WTC11 (cell line): ENCODE results near the gene ARHGAP18. TPM values are rescaled to one million over a fixed set of nuclear protein-coding genes. Genes with fewer than 3 reads are reported as not detected.

ENCODE experiments used
- ATAC-seq: fragments of 200-7000 bp; cut with Tn5 transposase; 2 replicates; pipeline ENCODE4 v1.10.0; 2021; ENCODE audit warnings: mild to moderate bottlenecking, moderate library complexity
- CTCF ChIA-PET: fragments of 300-600 bp; sonication (Branson Sonifier 250); formaldehyde crosslinking; loops from one replicate; lab custom pipeline; 2021; ENCODE audit warnings: antibody characterized with exemption; lab: Charles Lee
- POLR2A ChIA-PET: fragments of 350-600 bp; sonication (Branson Sonifier 250); formaldehyde crosslinking; loops from one replicate; lab custom pipeline; 2021; ENCODE audit warnings: antibody characterized with exemption; lab: Charles Lee
- DNase-seq: peaks from one replicate; pipeline ENCODE4 v3.0.0; 2021; ENCODE audit warnings: low spot score
- H3K27ac Mint-ChIP-seq: 2 replicates; pipeline ENCODE4 v1.8.0; 2021; ENCODE audit warnings: mixed read lengths
- H3K27me3 Mint-ChIP-seq: 2 replicates; pipeline ENCODE4 v1.8.0; 2021; ENCODE audit warnings: low read depth, mild to moderate bottlenecking, moderate library complexity, mixed read lengths
- H3K36me3 Mint-ChIP-seq: 2 replicates; pipeline ENCODE4 v1.8.0; 2021; ENCODE audit warnings: mixed read lengths
- H3K4me1 Mint-ChIP-seq: 2 replicates; pipeline ENCODE4 v1.8.0; 2022; ENCODE audit warnings: mixed read lengths
- H3K4me3 Mint-ChIP-seq: 2 replicates; pipeline ENCODE4 v1.8.0; 2021; ENCODE audit warnings: mild to moderate bottlenecking, moderate library complexity, mixed read lengths
- H3K9me3 Mint-ChIP-seq: 2 replicates; pipeline ENCODE4 v1.8.0; 2021; ENCODE audit warnings: mixed read lengths
- ATF1 ChIP-seq: sonication (generic); formaldehyde crosslinking; IDR thresholded peaks from 2 replicates; pipeline ENCODE4 v1.8.1; 2023; ENCODE audit warnings: mild to moderate bottlenecking, moderate library complexity, missing genetic modification reagents
- CREB1 ChIP-seq: sonication (generic); formaldehyde crosslinking; IDR thresholded peaks from 2 replicates; pipeline ENCODE4 v1.8.0; 2023; ENCODE audit warnings: mild to moderate bottlenecking, missing genetic modification reagents
- E2F4 ChIP-seq: sonication (generic); formaldehyde crosslinking; IDR thresholded peaks from 2 replicates; pipeline ENCODE4 v1.8.1; 2022; ENCODE audit warnings: low read depth, mild to moderate bottlenecking, moderate library complexity, missing genetic modification reagents, borderline replicate concordance
- EMX1 ChIP-seq: fragments of 250-450 bp; sonication (Bioruptor Pico); IDR thresholded peaks from 2 replicates; pipeline ENCODE4 v1.8.0; 2021; ENCODE audit warnings: mild to moderate bottlenecking
- FOXJ3 ChIP-seq: sonication (generic); formaldehyde crosslinking; IDR thresholded peaks from 2 replicates; pipeline ENCODE4 v1.9.0; 2021; ENCODE audit warnings: missing genetic modification reagents, mild to moderate bottlenecking, borderline replicate concordance
- FOXK1 ChIP-seq: sonication (generic); formaldehyde crosslinking; IDR thresholded peaks from 2 replicates; pipeline ENCODE4 v1.8.0; 2022; ENCODE audit warnings: mild to moderate bottlenecking, moderate library complexity, missing genetic modification reagents
- HMGA2 ChIP-seq: fragments of 250-450 bp; sonication (Bioruptor Pico); IDR thresholded peaks from 2 replicates; pipeline ENCODE4 v1.4.0; 2021; ENCODE audit warnings: mild to moderate bottlenecking, moderate library complexity
- MLX ChIP-seq: sonication (generic); formaldehyde crosslinking; IDR thresholded peaks from 2 replicates; pipeline ENCODE4 v1.8.1; 2023; ENCODE audit warnings: mild to moderate bottlenecking, missing genetic modification reagents, moderate library complexity
- NFATC4 ChIP-seq: fragments of 250-450 bp; sonication (Bioruptor Pico); IDR thresholded peaks from 2 replicates; pipeline ENCODE4 v1.9.0; 2021; ENCODE audit warnings: mild to moderate bottlenecking
- NFE2L1 ChIP-seq: sonication (generic); formaldehyde crosslinking; IDR thresholded peaks from 2 replicates; pipeline ENCODE4 v1.8.1; 2023; ENCODE audit warnings: missing genetic modification reagents
- NFYB ChIP-seq: sonication (generic); formaldehyde crosslinking; conservative IDR thresholded peaks from 2 replicates; pipeline ENCODE4 v1.8.0; 2022; ENCODE audit warnings: low read depth, missing genetic modification reagents
- NR3C1 ChIP-seq: sonication (generic); formaldehyde crosslinking; conservative IDR thresholded peaks from 2 replicates; pipeline ENCODE4 v1.8.1; 2023; ENCODE audit warnings: low read depth, mild to moderate bottlenecking, missing genetic modification reagents
- OVOL2 ChIP-seq: fragments of 250-450 bp; sonication (Bioruptor Pico); IDR thresholded peaks from 2 replicates; pipeline ENCODE4 v1.9.0; 2021; ENCODE audit warnings: mild to moderate bottlenecking, borderline replicate concordance
- PRDM15 ChIP-seq: sonication (generic); formaldehyde crosslinking; IDR thresholded peaks from 2 replicates; pipeline ENCODE4 v1.8.0; 2022; ENCODE audit warnings: missing genetic modification reagents
- RELA ChIP-seq: sonication (generic); formaldehyde crosslinking; IDR thresholded peaks from 2 replicates; pipeline ENCODE4 v1.8.1; 2022; ENCODE audit warnings: missing genetic modification reagents, mild to moderate bottlenecking, borderline replicate concordance
- SMAD3 ChIP-seq: sonication (generic); formaldehyde crosslinking; IDR thresholded peaks from 2 replicates; pipeline ENCODE4 v1.8.0; 2022; ENCODE audit warnings: missing genetic modification reagents, mild to moderate bottlenecking, borderline replicate concordance
- SOX15 ChIP-seq: fragments of 250-450 bp; sonication (Bioruptor Pico); IDR thresholded peaks from 2 replicates; pipeline ENCODE4 v1.9.0; 2021; ENCODE audit warnings: mild to moderate bottlenecking
- TCF7 ChIP-seq: sonication (generic); formaldehyde crosslinking; IDR thresholded peaks from 2 replicates; pipeline ENCODE4 v1.8.0; 2022; ENCODE audit warnings: mild to moderate bottlenecking, low read depth, missing genetic modification reagents, moderate library complexity
- TEAD1 ChIP-seq: sonication (generic); formaldehyde crosslinking; IDR thresholded peaks from 2 replicates; pipeline ENCODE4 v1.8.0; 2022; ENCODE audit warnings: mild to moderate bottlenecking, missing genetic modification reagents
- ZNF219 ChIP-seq: sonication (generic); formaldehyde crosslinking; IDR thresholded peaks from 2 replicates; pipeline ENCODE4 v1.8.0; 2023; ENCODE audit warnings: missing genetic modification reagents, mild to moderate bottlenecking, borderline replicate concordance
- ZNF281 ChIP-seq: sonication (generic); formaldehyde crosslinking; IDR thresholded peaks from 2 replicates; pipeline ENCODE4 v1.8.0; 2023; ENCODE audit warnings: mild to moderate bottlenecking, missing genetic modification reagents
- ZNF396 ChIP-seq: fragments of 250-450 bp; sonication (Bioruptor Pico); IDR thresholded peaks from 2 replicates; pipeline ENCODE4 v1.8.0; 2021; ENCODE audit warnings: mild to moderate bottlenecking, moderate library complexity, borderline replicate concordance
- total RNA-seq: library from RNA; stranded (reverse); gene quantifications from 3 replicates; pipeline ENCODE4 v1.2.3, GENCODE V29; 2021

Gene ARHGAP18
- total RNA-seq, 1 experiment from 2014 or later = 4.6 TPM

GRCh38 chr6:129590408-129591022 lies 119.5 kb downstream of the ARHGAP18 start (continued):
- TF ChIP-seq ZNF281 (CRISPR knock-in tag) = no peak
- no peak for TF ChIP-seq OVOL2 (CRISPR knock-in tag)
- no peak for TF ChIP-seq E2F4 (CRISPR knock-in tag)
- no peak for TF ChIP-seq ZNF219 (CRISPR knock-in tag)
- TF ChIP-seq TCF7 (CRISPR knock-in tag) = no peak
- no peak for TF ChIP-seq RELA (CRISPR knock-in tag)

- H3K4me3 Mint-ChIP-seq = no peak overlapping the region
- TF ChIP-seq PRDM15 (CRISPR knock-in tag) = no peak
- no peak for TF ChIP-seq FOXJ3
- no peak for TF ChIP-seq HMGA2 (CRISPR knock-in tag)
- no peak for TF ChIP-seq TEAD1
- no peak for TF ChIP-seq NFYB
- TF ChIP-seq SMAD3 (CRISPR knock-in tag) = no peak
- no peak for TF ChIP-seq EMX1 (CRISPR knock-in tag)
- no peak for TF ChIP-seq RELA (CRISPR knock-in tag)
- TF ChIP-seq NFE2L1 = no peak
- TF ChIP-seq NR3C1 (CRISPR knock-in tag) = no peak
- no peak for TF ChIP-seq MLX (CRISPR knock-in tag)
- no peak for TF ChIP-seq ZNF396 (CRISPR knock-in tag)
- no peak for TF ChIP-seq CREB1 (CRISPR knock-in tag)
- TF ChIP-seq ATF1 (CRISPR knock-in tag) = no peak
- TF ChIP-seq NFATC4 = no peak
- TF ChIP-seq SOX15 (CRISPR knock-in tag) = no peak
- TF ChIP-seq FOXK1 (CRISPR knock-in tag) = no peak
- H3K36me3 Mint-ChIP-seq = no peaks in the 10 kb centered on the region
- no peak for DNase-seq
- no peak for ATAC-seq
- no peaks in the 10 kb centered on the region for H3K27me3 Mint-ChIP-seq
- ChIA-PET POLR2A (no interaction called here), CTCF (no interaction called here)
- H3K27ac Mint-ChIP-seq = no peak overlapping the region
- peaks cover 7% of the 10 kb centered on the region; the same call in 1 of the 2 replicates for H3K9me3 Mint-ChIP-seq
- no peaks in the 10 kb centered on the region for H3K4me1 Mint-ChIP-seq
Measured at GRCh38 chr6:129586815-129587214, 123.2 kb downstream of the ARHGAP18 start.
